Stimulated activated naive CD8-positive, alpha-beta T cell treated with anti-CD3 and anti-CD28 coated beads, Interleukin-15, Interleukin-2, amounts not matched to agents 100 ng/mL and 50 ng/mL, for 24 hours (primary cell): ENCODE data around the gene REX1BD.

Experiments used
- H3K27ac Mint-ChIP-seq: one replicate; pipeline ENCODE4 v1.8.0; 2021; ENCODE audit warnings: mild to moderate bottlenecking, mixed read lengths
- H3K27me3 Mint-ChIP-seq: one replicate; pipeline ENCODE4 v1.8.0; 2021; ENCODE audit warnings: mixed read lengths
- H3K36me3 Mint-ChIP-seq: one replicate; pipeline ENCODE4 v1.8.0; 2021; ENCODE audit warnings: low read depth, mixed read lengths
- H3K4me1 Mint-ChIP-seq: one replicate; pipeline ENCODE4 v1.8.0; 2021; ENCODE audit warnings: low read depth, mixed read lengths
- H3K4me3 Mint-ChIP-seq: one replicate; pipeline ENCODE4 v1.8.0; 2021; ENCODE audit warnings: mild to moderate bottlenecking, mixed read lengths
- H3K9me3 Mint-ChIP-seq: one replicate; pipeline ENCODE4 v1.8.0; 2021; ENCODE audit warnings: mixed read lengths

Gene REX1BD

GRCh38 chr19:18566953-18567352 lies 21.6 kb upstream of the REX1BD start:
- H3K4me1 Mint-ChIP-seq: peaks cover 5% of the 10 kb centered on the region
- peaks cover 54% of the 10 kb centered on the region for H3K36me3 Mint-ChIP-seq
- no peaks in the 10 kb centered on the region for H3K27me3 Mint-ChIP-seq
- H3K27ac Mint-ChIP-seq: no peak overlapping the region
- no peak overlapping the region for H3K4me3 Mint-ChIP-seq
- no peaks in the 10 kb centered on the region for H3K9me3 Mint-ChIP-seq

GRCh38 chr19:18568367-18568766 lies 20.2 kb upstream of the REX1BD start:
- Mint-ChIP-seq H3K36me3 (peaks cover 62% of the 10 kb centered on the region), H3K27me3 (no peaks in the 10 kb centered on the region), H3K4me3 (no peak overlapping the region), H3K9me3 (no peaks in the 10 kb centered on the region), H3K27ac (no peak overlapping the region), H3K4me1 (peaks cover 15% of the 10 kb centered on the region)

GRCh38 chr19:18571564-18572344 lies 16.8 kb upstream of the REX1BD start, which contains the start of gene UBA52:
Gene UBA52, plus strand, starts transcription at chr19:18571857. Its CDS starts 1,444 bp downstream, at chr19:18573301.
- Mint-ChIP-seq H3K27ac (peak within 1 kb of the TSS; percentile 98), H3K27me3 (no peaks in the 10 kb centered on the region), H3K4me3 (peak within 1 kb of the TSS; percentile 99), H3K9me3 (no peaks in the 10 kb centered on the region), H3K4me1 (peaks cover 40% of the 10 kb centered on the region), H3K36me3 (peaks cover 75% of the 10 kb centered on the region)

GRCh38 chr19:18574691-18575291 lies 13.8 kb upstream of the REX1BD start:
- Mint-ChIP-seq H3K9me3 (no peaks in the 10 kb centered on the region), H3K4me3 (peak overlapping the region; percentile 55), H3K4me1 (peaks cover 40% of the 10 kb centered on the region), H3K27ac (peak overlapping the region; percentile 61), H3K27me3 (no peaks in the 10 kb centered on the region), H3K36me3 (peaks cover 69% of the 10 kb centered on the region)

- no peaks in the 10 kb centered on the region for H3K27me3 Mint-ChIP-seq
- H3K9me3 Mint-ChIP-seq: no peaks in the 10 kb centered on the region
- peaks cover 64% of the 10 kb centered on the region for H3K36me3 Mint-ChIP-seq
- H3K4me3 Mint-ChIP-seq: no peak overlapping the region
- no peak overlapping the region for H3K27ac Mint-ChIP-seq
- H3K4me1 Mint-ChIP-seq: peaks cover 36% of the 10 kb centered on the region
Observed at GRCh38 chr19:18576383-18576782, 12.2 kb upstream of the REX1BD start.

GRCh38 chr19:18577365-18577914 lies 11.2 kb upstream of the REX1BD start:
- H3K36me3 Mint-ChIP-seq: peaks cover 54% of the 10 kb centered on the region
- H3K4me1 Mint-ChIP-seq: peaks cover 33% of the 10 kb centered on the region
- H3K27me3 Mint-ChIP-seq: no peaks in the 10 kb centered on the region
- no peak overlapping the region for H3K27ac Mint-ChIP-seq
- H3K4me3 Mint-ChIP-seq: no peak overlapping the region
- H3K9me3 Mint-ChIP-seq: no peaks in the 10 kb centered on the region

- Mint-ChIP-seq H3K27ac (no peak overlapping the region), H3K4me1 (peaks cover 10% of the 10 kb centered on the region), H3K9me3 (no peaks in the 10 kb centered on the region), H3K36me3 (peaks cover 28% of the 10 kb centered on the region), H3K4me3 (no peak overlapping the region), H3K27me3 (no peaks in the 10 kb centered on the region)
Observed at GRCh38 chr19:18580311-18580710, 8.3 kb upstream of the REX1BD start.

- Mint-ChIP-seq H3K27me3 (no peaks in the 10 kb centered on the region), H3K27ac (no peak overlapping the region), H3K4me3 (no peak overlapping the region), H3K4me1 (peaks cover 38% of the 10 kb centered on the region), H3K9me3 (no peaks in the 10 kb centered on the region), H3K36me3 (peaks cover 14% of the 10 kb centered on the region)
Observed at GRCh38 chr19:18586306-18586705, 2.3 kb upstream of the REX1BD start.

GRCh38 chr19:18587561-18587960 lies 1.0 kb upstream of the REX1BD start:
- no peaks in the 10 kb centered on the region for H3K27me3 Mint-ChIP-seq
- H3K9me3 Mint-ChIP-seq: no peaks in the 10 kb centered on the region
- H3K4me3 Mint-ChIP-seq: peak overlapping the region; percentile 93
- no peak overlapping the region for H3K27ac Mint-ChIP-seq
- H3K4me1 Mint-ChIP-seq: peaks cover 38% of the 10 kb centered on the region
- peaks cover 21% of the 10 kb centered on the region for H3K36me3 Mint-ChIP-seq

GRCh38 chr19:18587962-18588610 lies 512 bp upstream of the REX1BD start:
- Mint-ChIP-seq H3K27me3 (no peaks in the 10 kb centered on the region), H3K9me3 (no peaks in the 10 kb centered on the region), H3K4me1 (peaks cover 38% of the 10 kb centered on the region), H3K27ac (peak overlapping the region; percentile 90), H3K4me3 (peak overlapping the region; percentile 93), H3K36me3 (peaks cover 21% of the 10 kb centered on the region)

GRCh38 chr19:18589380-18590272 lies 1.0 kb downstream of the REX1BD start:
- Mint-ChIP-seq H3K27ac (peak overlapping the region; percentile 96), H3K9me3 (no peaks in the 10 kb centered on the region), H3K4me3 (peak overlapping the region; percentile 93), H3K27me3 (no peaks in the 10 kb centered on the region), H3K4me1 (peaks cover 44% of the 10 kb centered on the region), H3K36me3 (peaks cover 21% of the 10 kb centered on the region)

GRCh38 chr19:18590273-18591272 lies 2.0 kb downstream of the REX1BD start:
- Mint-ChIP-seq H3K9me3 (no peaks in the 10 kb centered on the region), H3K4me3 (peak overlapping the region; percentile 93), H3K27ac (peak overlapping the region; percentile 67)

GRCh38 chr19:18591735-18592385 lies 3.3 kb downstream of the REX1BD start:
- H3K27ac Mint-ChIP-seq: peak overlapping the region; percentile 45
- peaks cover 43% of the 10 kb centered on the region for H3K4me1 Mint-ChIP-seq
- no peaks in the 10 kb centered on the region for H3K9me3 Mint-ChIP-seq
- peaks cover 21% of the 10 kb centered on the region for H3K36me3 Mint-ChIP-seq
- no peaks in the 10 kb centered on the region for H3K27me3 Mint-ChIP-seq
- H3K4me3 Mint-ChIP-seq: no peak overlapping the region

More at GRCh38 chr19:18590273-18591272, 2.0 kb downstream of the REX1BD start:
- Mint-ChIP-seq H3K4me1 (peaks cover 48% of the 10 kb centered on the region), H3K27me3 (no peaks in the 10 kb centered on the region), H3K36me3 (peaks cover 21% of the 10 kb centered on the region)
